Measurements from ENCODE around the gene DERL2. TPM values are rescaled to one million over a fixed set of nuclear protein-coding genes. Genes with fewer than 3 reads are reported as not detected.

DERL2 gene
- total RNA-seq, 1 donor from 2014 or later = 24.2 TPM

- peak; percentile 90 for DNase-seq
Observed at GRCh38 chr17:5500589-5501391, 14.8 kb upstream of the DERL2 start.

GRCh38 chr17:5500247-5500588 is 14.2 kb upstream of the DERL2 start:
- DNase-seq = no peak

- no peak for DNase-seq
Observed at GRCh38 chr17:5499476-5500231, 13.7 kb upstream of the DERL2 start.

- DNase-seq = no peak
Observed at GRCh38 chr17:5492970-5493369, 7.0 kb upstream of the DERL2 start.

- no peak for DNase-seq
Observed at GRCh38 chr17:5488752-5489151, 2.8 kb upstream of the DERL2 start.

GRCh38 chr17:5486206-5487124 is 487 bp upstream of the DERL2 start, which contains the start of gene MIS12:
Gene MIS12 (plus strand): TSS chr17:5486566. CDS start chr17:5488863, 2,297 bp downstream.
- DNase-seq = peak; percentile 99

GRCh38 chr17:5481451-5481850 is 4.5 kb downstream of the DERL2 start:
- DNase-seq = no peak

GRCh38 chr17:5480962-5481361 is 5.0 kb downstream of the DERL2 start:
- DNase-seq = no peak

GRCh38 chr17:5478992-5479391 is 7.0 kb downstream of the DERL2 start:
- DNase-seq = no peak

- no peak for DNase-seq
Observed at GRCh38 chr17:5473906-5474305, 12.1 kb downstream of the DERL2 start.

- DNase-seq = no peak
Observed at GRCh38 chr17:5472511-5472910, 13.5 kb downstream of the DERL2 start.

- DNase-seq = no peak
Observed at GRCh38 chr17:5468075-5468473, 17.9 kb downstream of the DERL2 start.

GRCh38 chr17:5467416-5467815 is 18.6 kb downstream of the DERL2 start:
- DNase-seq = no peak

- DNase-seq = no peak
Observed at GRCh38 chr17:5466295-5466694, 19.7 kb downstream of the DERL2 start.

GRCh38 chr17:5464717-5465507 is 21.1 kb downstream of the DERL2 start:
- DNase-seq = no peak

- no peak for DNase-seq
Observed at GRCh38 chr17:5446786-5447185, 39.2 kb downstream of the DERL2 start.

- DNase-seq = no peak
Observed at GRCh38 chr17:5444209-5444608, 41.8 kb downstream of the DERL2 start.

GRCh38 chr17:5443728-5444127 is 42.2 kb downstream of the DERL2 start:
- DNase-seq = no peak

- DNase-seq = no peak
Observed at GRCh38 chr17:5439446-5439764, 46.6 kb downstream of the DERL2 start.

- peak; percentile 89 for DNase-seq
Observed at GRCh38 chr17:5438716-5439445, 47.1 kb downstream of the DERL2 start, which contains the start of gene C1QBP. Gene C1QBP (minus strand): TSS chr17:5439155. CDS start chr17:5439073, 82 bp downstream.

GRCh38 chr17:5437721-5438317 is 48.2 kb downstream of the DERL2 start:
- no peak for DNase-seq

Measured in skin of body (tissue), 2 donors.